ENCODE measurements around the gene CROCC2.

The CROCC2 gene

GRCh38 chr2:240957656-240958365 lies 51.7 kb downstream of the CROCC2 start:
- no peaks in the 10 kb centered on the region for H3K9me3 ChIP-seq (ENCODE audit: control insufficient read depth, insufficient read depth, low read depth, low read length)
- H3K27me3 ChIP-seq (ENCODE audit: control insufficient read depth, insufficient read depth, low read length) = no peaks in the 10 kb centered on the region
- no peak overlapping the region for H3K27ac ChIP-seq (ENCODE audit: low read depth, low read length)
- no peaks in the 10 kb centered on the region for H3K36me3 ChIP-seq (ENCODE audit: control insufficient read depth, insufficient read depth, low read length)
- H3K4me3 ChIP-seq (ENCODE audit: low read depth, low read length) = no peak overlapping the region
- H3K4me1 ChIP-seq (ENCODE audit: control insufficient read depth, insufficient read depth, low read length) = peaks cover 22% of the 10 kb centered on the region
- no peak overlapping the region for H3K9ac ChIP-seq (ENCODE audit: low read length)

GRCh38 chr2:240958366-240959213 lies 52.5 kb downstream of the CROCC2 start:
- H3K9me3 ChIP-seq (ENCODE audit: control insufficient read depth, insufficient read depth, low read depth, low read length) = no peaks in the 10 kb centered on the region
- no peaks in the 10 kb centered on the region for H3K27me3 ChIP-seq (ENCODE audit: control insufficient read depth, insufficient read depth, low read length)
- no peak overlapping the region for H3K27ac ChIP-seq (ENCODE audit: low read depth, low read length)
- H3K9ac ChIP-seq (ENCODE audit: low read length) = no peak overlapping the region
- no peak overlapping the region for H3K4me3 ChIP-seq (ENCODE audit: low read depth, low read length)
- no peaks in the 10 kb centered on the region for H3K36me3 ChIP-seq (ENCODE audit: control insufficient read depth, insufficient read depth, low read length)
- H3K4me1 ChIP-seq (ENCODE audit: control insufficient read depth, insufficient read depth, low read length) = peaks cover 24% of the 10 kb centered on the region

- H3K36me3 ChIP-seq (ENCODE audit: control insufficient read depth, insufficient read depth, low read length) = no peaks in the 10 kb centered on the region
- H3K4me1 ChIP-seq (ENCODE audit: control insufficient read depth, insufficient read depth, low read length) = peaks cover 21% of the 10 kb centered on the region
- H3K9ac ChIP-seq (ENCODE audit: low read length) = no peak overlapping the region
- H3K27ac ChIP-seq (ENCODE audit: low read depth, low read length) = no peak overlapping the region
- no peak overlapping the region for H3K4me3 ChIP-seq (ENCODE audit: low read depth, low read length)
- no peaks in the 10 kb centered on the region for H3K27me3 ChIP-seq (ENCODE audit: control insufficient read depth, insufficient read depth, low read length)
- no peaks in the 10 kb centered on the region for H3K9me3 ChIP-seq (ENCODE audit: control insufficient read depth, insufficient read depth, low read depth, low read length)
Measured at GRCh38 chr2:240959214-240959940, 53.2 kb downstream of the CROCC2 start.

GRCh38 chr2:240959941-240960308 lies 53.8 kb downstream of the CROCC2 start:
- Histone ChIP-seq H3K4me3 (ENCODE audit: low read depth, low read length) (no peak overlapping the region), H3K36me3 (ENCODE audit: control insufficient read depth, insufficient read depth, low read length) (no peaks in the 10 kb centered on the region), H3K9ac (ENCODE audit: low read length) (no peak overlapping the region), H3K9me3 (ENCODE audit: control insufficient read depth, insufficient read depth, low read depth, low read length) (no peaks in the 10 kb centered on the region), H3K27me3 (ENCODE audit: control insufficient read depth, insufficient read depth, low read length) (no peaks in the 10 kb centered on the region), H3K4me1 (ENCODE audit: control insufficient read depth, insufficient read depth, low read length) (peaks cover 16% of the 10 kb centered on the region), H3K27ac (ENCODE audit: low read depth, low read length) (no peak overlapping the region)

GRCh38 chr2:240960309-240960970 lies 54.3 kb downstream of the CROCC2 start:
- Histone ChIP-seq H3K4me1 (ENCODE audit: control insufficient read depth, insufficient read depth, low read length) (peaks cover 13% of the 10 kb centered on the region), H3K9ac (ENCODE audit: low read length) (no peak overlapping the region), H3K4me3 (ENCODE audit: low read depth, low read length) (no peak overlapping the region), H3K27ac (ENCODE audit: low read depth, low read length) (no peak overlapping the region), H3K36me3 (ENCODE audit: control insufficient read depth, insufficient read depth, low read length) (no peaks in the 10 kb centered on the region), H3K9me3 (ENCODE audit: control insufficient read depth, insufficient read depth, low read depth, low read length) (no peaks in the 10 kb centered on the region), H3K27me3 (ENCODE audit: control insufficient read depth, insufficient read depth, low read length) (no peaks in the 10 kb centered on the region)

- no peaks in the 10 kb centered on the region for H3K36me3 ChIP-seq (ENCODE audit: control insufficient read depth, insufficient read depth, low read length)
- H3K4me1 ChIP-seq (ENCODE audit: control insufficient read depth, insufficient read depth, low read length) = peaks cover 13% of the 10 kb centered on the region
- no peaks in the 10 kb centered on the region for H3K27me3 ChIP-seq (ENCODE audit: control insufficient read depth, insufficient read depth, low read length)
- no peaks in the 10 kb centered on the region for H3K9me3 ChIP-seq (ENCODE audit: control insufficient read depth, insufficient read depth, low read depth, low read length)
- H3K27ac ChIP-seq (ENCODE audit: low read depth, low read length) = no peak overlapping the region
- no peak overlapping the region for H3K4me3 ChIP-seq (ENCODE audit: low read depth, low read length)
- no peak overlapping the region for H3K9ac ChIP-seq (ENCODE audit: low read length)
Measured at GRCh38 chr2:240960971-240961876, 55.1 kb downstream of the CROCC2 start.

- no peaks in the 10 kb centered on the region for H3K36me3 ChIP-seq (ENCODE audit: control insufficient read depth, insufficient read depth, low read length)
- no peaks in the 10 kb centered on the region for H3K27me3 ChIP-seq (ENCODE audit: control insufficient read depth, insufficient read depth, low read length)
- H3K4me3 ChIP-seq (ENCODE audit: low read depth, low read length) = no peak overlapping the region
- no peaks in the 10 kb centered on the region for H3K9me3 ChIP-seq (ENCODE audit: control insufficient read depth, insufficient read depth, low read depth, low read length)
- no peak overlapping the region for H3K27ac ChIP-seq (ENCODE audit: low read depth, low read length)
- peaks cover 13% of the 10 kb centered on the region for H3K4me1 ChIP-seq (ENCODE audit: control insufficient read depth, insufficient read depth, low read length)
- no peak overlapping the region for H3K9ac ChIP-seq (ENCODE audit: low read length)
Measured at GRCh38 chr2:240961910-240962299, 55.8 kb downstream of the CROCC2 start.

- Histone ChIP-seq H3K4me1 (ENCODE audit: control insufficient read depth, insufficient read depth, low read length) (peaks cover 13% of the 10 kb centered on the region), H3K36me3 (ENCODE audit: control insufficient read depth, insufficient read depth, low read length) (no peaks in the 10 kb centered on the region), H3K9ac (ENCODE audit: low read length) (no peak overlapping the region), H3K27me3 (ENCODE audit: control insufficient read depth, insufficient read depth, low read length) (no peaks in the 10 kb centered on the region), H3K9me3 (ENCODE audit: control insufficient read depth, insufficient read depth, low read depth, low read length) (no peaks in the 10 kb centered on the region), H3K4me3 (ENCODE audit: low read depth, low read length) (no peak overlapping the region), H3K27ac (ENCODE audit: low read depth, low read length) (no peak overlapping the region)
Measured at GRCh38 chr2:240962300-240963064, 56.3 kb downstream of the CROCC2 start.

GRCh38 chr2:240963065-240963867 lies 57.1 kb downstream of the CROCC2 start:
- Histone ChIP-seq H3K9ac (ENCODE audit: low read length) (no peak overlapping the region), H3K27ac (ENCODE audit: low read depth, low read length) (no peak overlapping the region), H3K9me3 (ENCODE audit: control insufficient read depth, insufficient read depth, low read depth, low read length) (no peaks in the 10 kb centered on the region), H3K36me3 (ENCODE audit: control insufficient read depth, insufficient read depth, low read length) (no peaks in the 10 kb centered on the region), H3K27me3 (ENCODE audit: control insufficient read depth, insufficient read depth, low read length) (no peaks in the 10 kb centered on the region), H3K4me3 (ENCODE audit: low read depth, low read length) (no peak overlapping the region), H3K4me1 (ENCODE audit: control insufficient read depth, insufficient read depth, low read length) (peaks cover 13% of the 10 kb centered on the region)
